ENCODE measurements around the gene IGF2BP2. TPM values are rescaled to one million over a fixed set of nuclear protein-coding genes. Genes with fewer than 3 reads are reported as not detected.

The IGF2BP2 gene
- total RNA-seq, 1 donor from 2014 or later: 147 TPM

DNA sequence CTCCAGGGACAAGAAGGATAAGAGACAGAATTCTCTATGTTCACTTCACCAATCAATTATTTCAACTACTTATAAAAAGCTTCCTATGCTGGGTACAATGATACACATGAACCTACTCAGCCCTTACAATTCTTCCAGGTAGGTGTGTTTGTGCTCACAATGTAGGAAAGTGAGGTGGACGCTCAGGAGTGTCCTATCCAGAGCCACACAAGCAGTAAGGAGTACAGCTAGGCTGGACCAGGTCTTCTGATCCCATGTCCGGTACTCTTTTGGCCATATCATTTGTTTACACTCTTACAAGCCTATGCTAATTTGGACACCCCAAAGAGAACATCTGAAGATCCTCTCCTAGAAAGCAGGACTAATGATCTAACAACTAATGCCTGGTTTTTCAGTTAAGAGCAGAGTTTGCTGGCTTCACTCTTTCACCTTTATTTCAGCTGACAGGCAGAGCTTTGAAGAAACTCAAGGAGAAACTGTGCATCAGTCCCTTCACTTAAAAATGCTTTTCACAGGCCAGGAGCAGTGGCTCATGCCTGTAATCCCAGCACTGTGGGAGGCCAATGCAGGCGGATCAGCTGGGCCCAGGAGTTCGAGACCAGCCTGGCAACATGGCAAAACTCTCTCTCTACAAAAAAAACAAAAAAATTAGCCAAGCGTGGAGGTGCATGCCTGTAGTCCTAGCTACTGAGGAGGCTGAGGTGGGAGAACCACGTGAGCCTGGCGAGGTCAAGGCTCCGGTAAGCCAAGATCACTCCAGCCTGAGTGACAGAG is 27.5 kb downstream of the IGF2BP2 start:
- TF ChIP-seq EZH2 (IDR thresholded peaks at IDR 0.05) (no peak), EZH2phosphoT487 (IDR thresholded peaks at IDR 0.05) (no peak), CTCF (IDR thresholded peaks at IDR 0.05) (no peak)
- peaks cover 100% of the 10 kb centered on the region for H3K79me2 ChIP-seq (ENCODE audit: low read depth)
- peaks cover 4% of the 10 kb centered on the region for H3K27me3 Mint-ChIP-seq (ENCODE audit: insufficient read depth, low read depth)
- H3K9ac ChIP-seq: no peak overlapping the region
- DNase-seq (ENCODE audit: low spot score): no peak
- H3K9me3 ChIP-seq (ENCODE audit: low read depth): no peaks in the 10 kb centered on the region
- H3K36me3 Mint-ChIP-seq: peaks cover 37% of the 10 kb centered on the region
- peaks cover 100% of the 10 kb centered on the region for H4K20me1 ChIP-seq (ENCODE audit: low read depth)
- peaks cover 4% of the 10 kb centered on the region for H3F3A ChIP-seq (ENCODE audit: low read depth)
- H3K27ac Mint-ChIP-seq: peak overlapping the region; percentile 73
- H3K9me3 Mint-ChIP-seq: peaks cover 10% of the 10 kb centered on the region
- H3K4me2 ChIP-seq: no peak overlapping the region
- H3K4me3 ChIP-seq: no peak overlapping the region
- H3K4me1 ChIP-seq: peaks cover 14% of the 10 kb centered on the region
- H3K4me1 Mint-ChIP-seq: peaks cover 18% of the 10 kb centered on the region
- H2AFZ ChIP-seq (replicated peaks): no peak overlapping the region
- no peaks in the 10 kb centered on the region for H3K27me3 ChIP-seq
- H3K27ac ChIP-seq: peak overlapping the region; percentile 63
- no peak overlapping the region for H3K4me3 Mint-ChIP-seq
- H3K36me3 ChIP-seq: no peaks in the 10 kb centered on the region

- TF ChIP-seq EZH2phosphoT487 (IDR thresholded peaks at IDR 0.05) (no peak), CTCF (IDR thresholded peaks at IDR 0.05) (no peak), EZH2 (IDR thresholded peaks at IDR 0.05) (no peak)
- DNase-seq (ENCODE audit: low spot score): no peak
- no peak overlapping the region for H3K9ac ChIP-seq
- H3K9me3 Mint-ChIP-seq: peaks cover 10% of the 10 kb centered on the region
- H3K27me3 Mint-ChIP-seq (ENCODE audit: insufficient read depth, low read depth): peaks cover 4% of the 10 kb centered on the region
- H3K27me3 ChIP-seq: no peaks in the 10 kb centered on the region
- no peak overlapping the region for H3K27ac ChIP-seq
- H4K20me1 ChIP-seq (ENCODE audit: low read depth): peaks cover 100% of the 10 kb centered on the region
- no peak overlapping the region for H3K4me3 Mint-ChIP-seq
- H3K36me3 ChIP-seq: no peaks in the 10 kb centered on the region
- H3K27ac Mint-ChIP-seq: peak overlapping the region; percentile 73
- H3K4me3 ChIP-seq: no peak overlapping the region
- peaks cover 33% of the 10 kb centered on the region for H3K36me3 Mint-ChIP-seq
- peaks cover 14% of the 10 kb centered on the region for H3K4me1 ChIP-seq
- no peak overlapping the region for H3K4me2 ChIP-seq
- H3K79me2 ChIP-seq (ENCODE audit: low read depth): peaks cover 100% of the 10 kb centered on the region
- H3K9me3 ChIP-seq (ENCODE audit: low read depth): no peaks in the 10 kb centered on the region
- H3F3A ChIP-seq (ENCODE audit: low read depth): peaks cover 9% of the 10 kb centered on the region
- H2AFZ ChIP-seq (replicated peaks): no peak overlapping the region
- H3K4me1 Mint-ChIP-seq: peaks cover 18% of the 10 kb centered on the region
Measured at GRCh38 chr3:185796431-185797107, 28.3 kb downstream of the IGF2BP2 start.

DNA sequence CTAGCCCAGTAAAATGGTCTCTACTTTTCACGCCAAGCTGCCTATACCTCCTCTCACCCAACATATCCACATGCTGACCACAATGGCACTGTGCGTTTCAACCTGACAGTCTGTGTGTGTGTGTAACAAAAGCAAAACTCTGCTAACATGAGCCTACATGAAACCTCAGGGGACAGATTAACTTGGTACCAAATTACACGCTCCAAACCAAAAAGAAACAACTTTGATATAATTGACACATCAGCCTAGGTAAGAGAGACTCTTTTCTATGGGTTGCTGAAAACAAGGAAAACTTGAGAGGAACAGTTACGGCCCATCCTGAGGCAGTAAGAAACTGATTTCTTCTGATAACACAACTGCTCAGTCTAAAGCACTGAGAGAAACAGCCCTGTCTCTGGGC is 31.5 kb downstream of the IGF2BP2 start:
- TF ChIP-seq CTCF (IDR thresholded peaks at IDR 0.05) (no peak), EZH2phosphoT487 (IDR thresholded peaks at IDR 0.05) (no peak)
- Histone ChIP-seq H3K9ac (no peak overlapping the region), H3K27ac (no peak overlapping the region), H3K36me3 (no peaks in the 10 kb centered on the region), H3K4me2 (no peak overlapping the region), H4K20me1 (ENCODE audit: low read depth) (peaks cover 100% of the 10 kb centered on the region), H3K4me3 (no peak overlapping the region), H3K4me1 (peaks cover 24% of the 10 kb centered on the region), H3F3A (ENCODE audit: low read depth) (peaks cover 31% of the 10 kb centered on the region), H3K9me3 (ENCODE audit: low read depth) (no peaks in the 10 kb centered on the region), H2AFZ (replicated peaks) (no peak overlapping the region), H3K79me2 (ENCODE audit: low read depth) (peaks cover 100% of the 10 kb centered on the region), H3K27me3 (no peaks in the 10 kb centered on the region)
- Mint-ChIP-seq H3K4me3 (no peak overlapping the region), H3K27ac (peak overlapping the region; percentile 42), H3K9me3 (no peaks in the 10 kb centered on the region), H3K4me1 (peaks cover 30% of the 10 kb centered on the region), H3K27me3 (ENCODE audit: insufficient read depth, low read depth) (peaks cover 2% of the 10 kb centered on the region), H3K36me3 (peaks cover 20% of the 10 kb centered on the region)
- no peak for DNase-seq (ENCODE audit: low spot score)
